Brain microvascular endothelial cell (primary cell): ENCODE measurements around the gene SMIM35.

Experiments used
- DNase-seq: peaks from one replicate; pipeline ENCODE4 v3.0.0-alpha.2; 2020
- H3K27ac ChIP-seq: fragments of 250-450 bp; sonication (Bioruptor Pico); 2 replicates; pipeline ENCODE4 v1.5.1; 2020; ENCODE audit warnings: mild to moderate bottlenecking, moderate library complexity
- H3K27me3 ChIP-seq: fragments of 250-450 bp; sonication (Bioruptor Pico); replicated peaks from 2 replicates; pipeline ENCODE4 v1.5.1; 2020; ENCODE audit warnings: mild to moderate bottlenecking
- H3K36me3 ChIP-seq: fragments of 250-450 bp; sonication (Bioruptor Pico); replicated peaks from 2 replicates; pipeline ENCODE4 v1.5.1; 2020; ENCODE audit warnings: mild to moderate bottlenecking
- H3K4me3 ChIP-seq: 2 replicates; pipeline ENCODE4 v1.5.1; 2011; ENCODE audit warnings: low read depth, mild to moderate bottlenecking, control low read depth, low read length, moderate library complexity
- CTCF ChIP-seq: IDR thresholded peaks from 2 replicates; pipeline ENCODE4 v1.5.1; 2011; ENCODE audit warnings: low read depth, mild to moderate bottlenecking, moderate library complexity, low read length, control low read depth, inconsistent platforms; ENCODE audit errors: missing control alignments
- in situ Hi-C: cut with HindIII; loops from 2 replicates; pipeline ENCODE4 v1.10.0; 2017; ENCODE audit warnings: low sequenced_read_pairs, low pct_ligation_motif_present

Gene SMIM35

DNA sequence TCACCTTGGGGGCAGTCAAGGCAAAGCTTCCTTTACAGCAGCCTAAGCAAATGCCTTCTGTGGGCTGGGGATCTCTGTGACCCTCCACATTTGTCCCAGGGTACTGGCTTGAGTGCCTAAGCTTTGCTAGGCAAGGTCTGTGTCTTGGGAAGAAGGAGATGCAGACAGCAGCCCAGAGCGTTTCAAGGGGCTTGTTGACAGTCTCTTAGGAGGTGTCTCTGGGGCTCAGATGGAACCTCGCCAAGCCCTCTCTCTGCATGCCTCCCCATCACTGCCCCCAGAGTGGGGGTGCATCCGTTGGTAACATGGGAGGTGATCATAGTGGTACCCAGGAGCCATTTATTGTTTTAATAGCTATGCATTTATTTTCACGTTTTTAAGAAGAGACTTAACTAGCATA is 39.0 kb downstream of the SMIM35 start:
- DNase-seq = no peak
- TF ChIP-seq CTCF = no peak
- Histone ChIP-seq H3K36me3 (no peaks in the 10 kb centered on the region), H3K4me3 (no peak overlapping the region), H3K27ac (no peak overlapping the region), H3K27me3 (peaks cover 2% of the 10 kb centered on the region)
- in situ Hi-C loops = no loop called here

DNA sequence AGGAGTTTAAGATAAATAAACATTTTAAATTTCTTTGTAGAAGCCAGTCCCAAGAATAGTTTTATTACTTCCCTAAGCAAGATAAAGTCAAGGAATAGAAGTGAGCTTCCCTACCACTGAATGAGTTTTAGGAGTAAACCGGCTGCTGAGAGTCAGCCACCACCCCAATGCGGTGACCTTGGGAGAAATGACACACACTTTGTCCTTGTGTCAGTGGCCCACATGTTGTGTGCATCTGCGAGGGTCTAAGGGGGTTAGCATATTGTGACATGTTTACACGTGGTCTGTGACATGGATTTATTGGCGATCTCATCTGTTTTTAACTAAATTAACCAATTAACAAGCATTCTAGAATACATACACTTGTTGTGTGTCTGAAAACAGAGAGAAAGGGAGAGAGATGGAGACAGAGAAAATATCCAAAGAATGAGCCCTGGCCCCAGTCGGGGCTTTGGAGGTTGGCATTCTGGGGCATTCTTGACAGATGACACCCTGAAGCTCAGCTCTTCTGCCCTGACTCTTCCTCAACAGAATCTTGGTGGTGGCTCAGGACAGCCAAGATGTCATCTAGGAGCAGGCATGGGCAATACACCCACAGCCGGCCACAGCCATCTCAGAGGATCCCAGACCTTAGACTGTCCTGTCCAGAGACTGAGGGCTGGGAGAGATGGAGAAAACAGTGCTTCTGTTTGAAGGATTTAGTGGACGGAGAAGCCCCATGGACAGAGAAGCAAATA is 39.6 kb downstream of the SMIM35 start:
- Histone ChIP-seq H3K36me3 (no peaks in the 10 kb centered on the region), H3K27me3 (peaks cover 2% of the 10 kb centered on the region), H3K4me3 (no peak overlapping the region), H3K27ac (no peak overlapping the region)
- in situ Hi-C loops = no loop called here
- DNase-seq = no peak
- TF ChIP-seq CTCF = no peak

- peaks cover 2% of the 10 kb centered on the region for H3K27me3 ChIP-seq
- no peak overlapping the region for H3K27ac ChIP-seq
- no peak for TF ChIP-seq CTCF
- no peak overlapping the region for H3K4me3 ChIP-seq
- H3K36me3 ChIP-seq = no peaks in the 10 kb centered on the region
- no peak for DNase-seq
- in situ Hi-C loops = no loop called here
Observed at GRCh38 chr11:118046051-118046963, 40.5 kb downstream of the SMIM35 start.

DNA sequence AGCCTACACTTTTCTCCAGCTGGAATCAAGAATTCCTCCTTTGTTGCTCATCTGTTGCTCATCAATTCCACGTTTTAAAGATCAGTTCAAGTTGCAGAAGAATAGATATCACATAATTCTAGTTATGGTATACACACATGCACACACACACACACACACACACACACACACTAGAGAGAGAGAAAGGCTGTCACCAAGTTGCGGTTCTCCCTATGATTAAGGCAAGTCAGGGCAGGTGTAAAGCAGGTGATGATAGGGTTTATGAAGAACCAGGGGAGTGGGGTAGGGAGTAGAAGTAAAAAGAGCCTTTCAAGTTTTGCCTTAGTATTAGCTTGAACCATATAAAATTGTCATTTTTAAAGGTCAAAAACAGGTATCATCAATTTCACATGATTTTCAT is 41.6 kb downstream of the SMIM35 start:
- Histone ChIP-seq H3K27me3 (peaks cover 2% of the 10 kb centered on the region), H3K4me3 (no peak overlapping the region), H3K27ac (no peak overlapping the region), H3K36me3 (no peaks in the 10 kb centered on the region)
- DNase-seq = no peak
- in situ Hi-C loops = no loop called here
- no peak for TF ChIP-seq CTCF

DNA sequence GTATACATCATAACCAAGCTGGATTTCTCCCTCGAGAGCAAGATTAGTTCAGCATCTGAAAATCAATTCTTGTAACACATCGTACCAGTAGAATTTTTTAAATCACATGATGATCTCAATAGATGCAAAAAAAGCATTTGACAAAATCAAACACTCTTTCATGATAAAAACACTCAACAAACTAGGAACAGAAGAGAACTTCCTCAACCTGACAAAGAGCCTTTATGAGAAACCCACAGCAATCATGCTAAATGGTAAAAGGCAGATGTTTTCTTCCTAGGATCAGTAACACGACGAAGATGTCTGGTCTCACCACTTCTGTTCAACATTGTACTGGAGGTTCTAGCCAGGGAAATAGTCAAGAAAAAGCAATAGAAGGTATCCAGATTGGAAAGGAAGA is 44.0 kb downstream of the SMIM35 start:
- in situ Hi-C loops = no loop called here
- H3K4me3 ChIP-seq = no peak overlapping the region
- no peak overlapping the region for H3K27ac ChIP-seq
- no peak for TF ChIP-seq CTCF
- DNase-seq = no peak
- no peaks in the 10 kb centered on the region for H3K36me3 ChIP-seq
- peaks cover 2% of the 10 kb centered on the region for H3K27me3 ChIP-seq
